AG04449 (cell line): Measurements from ENCODE around the gene GJD3.
"Not testable (repeated sequence)": the region's sequence is repeated elsewhere in the genome, so short reads cannot be mapped to it uniquely, and the experiment has no call there.

Experiments
- CTCF ChIA-PET: fragments of 350-600 bp; formaldehyde crosslinking; extraction: SDS; loops from one replicate; lab custom pipeline; 2021; ENCODE audit warnings: antibody characterized with exemption; lab: Yijun Ruan, JAX
- POLR2A ChIA-PET: fragments of 400-600, 350-600 bp; formaldehyde crosslinking; extraction: SDS; loops from one replicate; lab custom pipeline; 2020; ENCODE audit warnings: antibody characterized with exemption, inconsistent platforms; lab: Yijun Ruan, JAX
- DNase-seq: peaks from one replicate; pipeline ENCODE4 v3.0.0-alpha.2; 2010; ENCODE audit warnings: low read depth, low spot score
- H3K4me3 ChIP-seq: 2 replicates; pipeline ENCODE4 v1.5.1; 2011; ENCODE audit warnings: low read depth, mild to moderate bottlenecking, control low read depth, low read length
- CTCF ChIP-seq: IDR thresholded peaks from one replicate; pipeline ENCODE4 v1.5.1; 2011; ENCODE audit warnings: mild to moderate bottlenecking, moderate library complexity, low read length, control low read depth, inconsistent platforms; ENCODE audit not compliant: insufficient read depth; ENCODE audit errors: missing control alignments

The GJD3 gene, protein sequence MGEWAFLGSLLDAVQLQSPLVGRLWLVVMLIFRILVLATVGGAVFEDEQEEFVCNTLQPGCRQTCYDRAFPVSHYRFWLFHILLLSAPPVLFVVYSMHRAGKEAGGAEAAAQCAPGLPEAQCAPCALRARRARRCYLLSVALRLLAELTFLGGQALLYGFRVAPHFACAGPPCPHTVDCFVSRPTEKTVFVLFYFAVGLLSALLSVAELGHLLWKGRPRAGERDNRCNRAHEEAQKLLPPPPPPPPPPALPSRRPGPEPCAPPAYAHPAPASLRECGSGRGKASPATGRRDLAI

DNA sequence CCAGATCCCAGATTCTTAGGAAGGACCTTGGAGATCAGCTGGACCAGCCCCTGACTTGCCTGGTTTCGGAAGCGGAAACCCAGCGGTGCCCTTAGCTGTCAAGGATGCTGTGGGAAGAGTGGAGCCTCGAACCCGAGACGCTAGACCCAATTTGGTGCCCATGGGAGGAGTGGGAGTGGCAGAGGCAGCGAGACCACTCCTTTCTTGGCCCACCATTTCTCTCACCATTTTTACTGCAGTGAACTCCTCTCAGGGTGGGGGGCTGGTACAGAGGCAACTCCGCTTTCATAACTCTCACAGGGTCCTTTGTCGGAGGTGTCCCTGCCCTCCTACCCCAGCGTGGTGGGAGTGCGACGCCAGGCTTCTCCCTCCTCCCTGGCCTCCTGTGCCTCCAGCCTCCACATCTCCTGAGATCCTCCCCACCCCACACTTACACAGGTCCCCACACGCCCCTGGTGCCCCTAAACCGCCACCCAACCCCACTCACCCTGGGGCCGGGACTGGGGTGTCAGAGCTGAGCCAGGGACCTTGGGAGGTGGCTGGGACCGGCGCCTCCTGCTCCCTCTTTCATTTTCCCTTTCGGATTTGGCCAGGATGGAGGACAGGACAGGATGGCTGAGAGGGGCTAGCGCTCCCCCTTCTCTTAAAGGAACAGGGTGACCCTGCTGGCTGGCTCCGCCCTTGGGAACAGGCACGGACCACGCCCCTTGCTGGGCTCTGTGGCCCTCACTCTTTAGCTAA is at the start of gene GJD3:
Gene GJD3, minus strand, starts transcription at position 617 of the 741 bp plus-strand sequence. CDS start 922 bp downstream, outside the sequence.
- ChIA-PET CTCF (interaction anchor here (0.6 to 23.6 kb wide), 15 partner anchors 9 to 1299 kb away, joined by 3 to 649 read pairs (median 9); partner anchors contain the start of genes RARA and TOP2A), POLR2A (interaction anchor here (0.6 kb wide), 1 partner anchor 80 kb away, joined by 4 read pairs; no protein-coding TSS in a partner anchor)
- peak within 1 kb of the TSS; percentile 59 for H3K4me3 ChIP-seq
- DNase-seq = no peak
- no peak for TF ChIP-seq CTCF

GRCh38 chr17:40414312-40414711 is 49.8 kb upstream of the GJD3 start:
- POLR2A ChIA-PET, H3K4me3 ChIP-seq, DNase-seq: not testable (repeated sequence)
- CTCF ChIA-PET = interaction anchor here (0.6 to 14.9 kb wide), 22 partner anchors 10 to 146 kb away, joined by 3 to 226 read pairs (median 8); no protein-coding TSS in a partner anchor

GRCh38 chr17:40412880-40413279 is 48.3 kb upstream of the GJD3 start:
- DNase-seq = no peak
- ChIA-PET CTCF (interaction anchor here (0.9 to 14.9 kb wide), 13 partner anchors 9 to 122 kb away, joined by 3 to 226 read pairs (median 4); no protein-coding TSS in a partner anchor), POLR2A (no interaction called here)
- no peak overlapping the region for H3K4me3 ChIP-seq
- no peak for TF ChIP-seq CTCF

DNA sequence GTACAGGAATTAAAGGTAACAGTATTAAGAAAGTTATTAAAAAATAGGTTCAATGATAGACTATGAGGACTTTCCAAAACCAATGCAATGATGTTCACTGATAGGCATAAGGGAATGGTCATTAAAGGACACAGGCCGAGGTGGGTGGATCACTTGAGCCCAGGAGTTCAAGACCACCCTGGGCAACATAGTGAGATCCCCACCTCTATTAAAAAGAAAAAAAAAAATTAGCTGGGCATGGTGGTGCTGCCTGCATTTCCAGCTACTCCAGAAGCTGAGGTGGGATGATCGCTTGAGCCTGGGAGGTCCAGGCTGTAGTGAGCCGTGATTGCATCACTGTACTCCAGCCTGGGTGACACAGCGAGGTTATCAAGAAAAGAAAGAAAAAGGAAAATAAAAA is 47.3 kb upstream of the GJD3 start:
- DNase-seq = no peak
- no peak overlapping the region for H3K4me3 ChIP-seq
- TF ChIP-seq CTCF = no peak
- ChIA-PET POLR2A (no interaction called here), CTCF (interaction anchor here (0.9 to 14.9 kb wide), 14 partner anchors 8 to 193 kb away, joined by 3 to 226 read pairs (median 4); partner anchors contain the start of gene GJD3)

DNA sequence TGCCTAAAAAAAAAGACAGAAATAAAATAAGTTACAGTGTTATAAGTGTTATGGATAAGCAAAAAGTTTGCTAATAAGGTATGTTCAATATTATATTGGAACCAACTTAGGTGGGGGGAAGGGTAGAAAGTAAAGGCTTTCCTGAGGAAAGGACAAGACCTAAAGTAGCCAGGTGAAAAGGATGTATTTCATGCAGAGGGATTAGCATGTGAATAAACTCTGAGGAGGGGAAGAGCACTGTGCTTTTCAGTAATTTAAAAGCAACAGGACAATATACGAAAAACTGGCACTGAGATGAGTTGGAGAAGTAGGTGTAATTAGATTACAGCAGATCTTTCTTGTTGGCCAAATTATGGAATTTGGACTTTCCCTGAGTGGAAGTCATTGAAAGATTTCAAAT is 45.5 kb upstream of the GJD3 start:
- H3K4me3 ChIP-seq = no peak overlapping the region
- CTCF ChIA-PET = interaction anchor here (0.7 to 14.9 kb wide), 6 partner anchors 6 to 209 kb away, joined by 3 to 226 read pairs (median 4); no protein-coding TSS in a partner anchor
- POLR2A ChIA-PET = no interaction called here
- DNase-seq = no peak
- no peak for TF ChIP-seq CTCF

GRCh38 chr17:40409540-40409939 is 45.0 kb upstream of the GJD3 start:
- H3K4me3 ChIP-seq, POLR2A ChIA-PET, DNase-seq: not testable (repeated sequence)
- CTCF ChIA-PET = interaction anchor here (1.1 to 14.9 kb wide), 5 partner anchors 4 to 124 kb away, joined by 3 to 226 read pairs (median 22); partner anchors contain the start of gene TOP2A

GRCh38 chr17:40407460-40407859 is 42.9 kb upstream of the GJD3 start:
- ChIA-PET POLR2A (no interaction called here), CTCF (interaction anchor here (0.7 to 14.9 kb wide), 8 partner anchors 4 to 153 kb away, joined by 3 to 226 read pairs (median 7); partner anchors contain the start of gene TOP2A)
- H3K4me3 ChIP-seq = no peak overlapping the region
- TF ChIP-seq CTCF = no peak
- no peak for DNase-seq
